ENCODE data around the gene MCOLN2. TPM values are rescaled to one million over a fixed set of nuclear protein-coding genes. Genes with fewer than 3 reads are reported as not detected.

The MCOLN2 gene
- total RNA-seq (2022; extraction: Qiagen RNA extraction), result 1.9 to 2.4 TPM (median 2.3 TPM) in 5 replicates

DNA sequence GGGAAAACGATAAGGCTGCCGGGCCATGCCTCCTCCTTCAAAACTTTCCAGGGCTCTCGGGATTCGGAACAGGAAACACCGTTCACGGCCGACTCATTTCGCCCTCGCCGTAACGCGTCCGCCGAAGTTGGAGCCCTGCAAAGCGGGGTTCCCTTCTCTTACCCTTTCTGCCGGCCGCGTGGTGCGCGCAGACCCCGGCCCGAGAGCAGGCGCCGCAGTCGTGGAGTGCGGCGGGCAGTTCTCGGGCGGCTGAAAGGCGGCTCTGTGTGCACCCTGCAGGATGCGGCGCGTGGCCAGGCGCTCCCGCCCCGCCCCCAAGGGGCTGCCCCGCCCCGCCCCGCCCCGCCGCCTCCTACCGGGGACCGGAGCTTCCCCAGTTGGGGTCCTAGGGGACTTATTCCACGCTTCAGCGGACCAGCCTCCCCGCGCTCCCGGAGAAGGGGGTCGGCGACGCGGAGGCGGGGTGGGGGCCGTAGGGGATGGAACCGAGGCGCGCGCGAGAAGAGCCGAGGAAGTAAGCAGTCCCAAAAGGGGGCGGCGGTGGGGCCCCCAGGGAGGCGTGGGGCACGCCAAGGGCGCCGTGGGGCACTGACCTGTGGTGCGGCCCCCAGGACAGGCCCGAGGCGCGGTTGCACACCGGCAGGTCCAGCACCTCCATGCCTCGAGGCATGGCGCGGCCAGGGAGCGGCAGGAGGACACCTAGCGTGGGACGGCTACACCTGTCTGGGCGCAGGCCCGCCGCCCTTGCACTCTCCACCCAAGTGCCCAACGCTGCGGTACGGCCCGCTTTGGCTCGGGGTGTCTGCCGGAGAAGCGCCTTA, at the start of gene MCOLN2:
Gene MCOLN2, minus strand, starts transcription at position 268 of the 821 bp plus-strand sequence. Its CDS starts 241 bp downstream, at position 27.

GRCh38 chr1:84892705-84893618, 104.0 kb downstream of the MCOLN2 start, which contains the start of gene LPAR3:
Gene LPAR3, minus strand, starts transcription at chr1:84893206. Its CDS starts 27,086 bp downstream, at chr1:84866120.

Other genes with a start within 250 kb of the MCOLN2 start
- gene LPAR3, start 103.9 kb downstream of the MCOLN2 start, total RNA-seq (2022; extraction: Qiagen RNA extraction), result 0.33 to 0.51 TPM (median 0.39 TPM) in 5 replicates
- gene MCOLN3, start 51.4 kb upstream of the MCOLN2 start, total RNA-seq (2022; extraction: Qiagen RNA extraction), result 2.8 to 3.8 TPM (median 3.4 TPM) in 5 replicates
- gene SYDE2, start 203.9 kb upstream of the MCOLN2 start, total RNA-seq (2022; extraction: Qiagen RNA extraction), result 0.69 to 1.7 TPM (median 1.2 TPM) in 5 replicates

All from A549 treated with dexamethasone at 1 μM for 4 hours (cell line).